GM12891 (cell line): ENCODE data around the gene STK10.

Source experiments
- DNase-seq: peaks from one replicate; pipeline ENCODE4 v3.0.0; 2011; ENCODE audit warnings: low spot score; ENCODE audit not compliant: insufficient read length
- FAIRE-seq: peaks from 2 replicates; lab custom pipeline; 2011; peaks lifted over from hg19 to GRCh38; lab: Jason Lieb, UNC
- PAX5 ChIP-seq: IDR thresholded peaks from 2 replicates; pipeline ENCODE4 v1.6.1; 2011; ENCODE audit warnings: low read length, moderate library complexity, mild to moderate bottlenecking; ENCODE audit not compliant: insufficient read depth, severe bottlenecking
- POLR2A ChIP-seq: IDR thresholded peaks from 2 replicates; pipeline ENCODE4 v1.6.1; 2011; ENCODE audit warnings: low read depth, low read length, control low read depth
- POLR2AphosphoS5 ChIP-seq: IDR thresholded peaks from 2 replicates; pipeline ENCODE4 v1.6.1; 2011; ENCODE audit warnings: low read depth, low read length, control low read depth
- POU2F2 ChIP-seq: IDR thresholded peaks from 2 replicates; pipeline ENCODE4 v1.6.1; 2011; ENCODE audit warnings: low read depth, mild to moderate bottlenecking, control low read depth, low read length, moderate library complexity
- SPI1 ChIP-seq: IDR thresholded peaks from 2 replicates; pipeline ENCODE4 v1.6.1; 2011; ENCODE audit warnings: low read depth, low read length, control low read depth
- TAF1 ChIP-seq: IDR thresholded peaks from 2 replicates; pipeline ENCODE4 v1.6.1; 2011; ENCODE audit warnings: low read depth, low read length, control low read depth

The STK10 gene

GRCh38 chr5:172064766-172065165, 123.3 kb downstream of the STK10 start:
- no peak for FAIRE-seq
- DNase-seq, result no peak
- TF ChIP-seq POU2F2 (no peak), SPI1 (no peak), POLR2A (no peak)

DNA sequence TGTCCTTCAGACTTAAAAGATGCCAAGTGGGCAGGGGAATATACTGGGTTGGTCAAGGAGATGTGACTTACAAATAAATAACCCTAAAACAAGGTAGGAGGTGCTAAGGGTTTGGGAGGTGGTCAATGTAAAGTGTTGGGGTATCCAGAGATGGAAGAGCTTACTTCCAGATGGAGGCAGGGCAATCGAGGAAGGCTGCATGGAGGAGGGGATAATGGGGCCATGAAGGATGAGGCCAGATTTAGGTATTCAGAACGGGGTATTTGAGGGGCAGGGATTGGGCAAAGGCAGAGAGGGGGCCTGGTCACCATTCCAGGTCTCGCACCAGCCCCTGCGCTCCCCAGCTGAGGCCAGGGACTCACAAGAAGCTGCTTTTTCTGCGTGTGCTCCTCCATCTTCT, 123.7 kb downstream of the STK10 start:
- TF ChIP-seq POLR2A (no peak), POU2F2 (no peak), POLR2AphosphoS5 (no peak), SPI1 (no peak), TAF1 (no peak), PAX5 (no peak)
- DNase-seq (no peak), FAIRE-seq (no peak)

GRCh38 chr5:172063463-172064235, 124.4 kb downstream of the STK10 start:
- TF ChIP-seq POLR2AphosphoS5 (no peak), PAX5 (no peak), POLR2A (no peak), TAF1 (no peak), POU2F2 (no peak), SPI1 (no peak)
- FAIRE-seq, result no peak

GRCh38 chr5:172059661-172060100, 128.3 kb downstream of the STK10 start:
- no peak for DNase-seq
- FAIRE-seq, result peak; percentile 55

More at GRCh38 chr5:172063463-172064235, 124.4 kb downstream of the STK10 start:
- DNase-seq, result no peak

DNA sequence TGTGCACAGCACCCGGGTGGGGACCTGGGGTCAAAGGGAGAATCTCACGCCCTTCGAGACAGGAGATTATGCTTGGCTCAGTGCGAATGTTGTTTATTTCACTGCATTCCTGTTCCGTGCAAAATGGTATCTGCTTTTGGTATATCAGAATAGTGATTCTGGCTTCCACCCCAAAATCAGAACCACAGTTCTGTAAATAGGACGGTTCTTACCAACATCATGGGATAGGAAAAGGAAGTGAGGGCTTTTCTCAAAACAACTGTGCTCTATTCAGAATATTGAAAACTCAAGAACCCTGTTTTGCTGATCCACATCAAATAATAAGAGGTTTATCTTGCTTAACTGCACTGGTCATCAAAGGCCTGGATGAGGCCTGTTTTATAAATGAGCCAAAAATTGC, 129.9 kb downstream of the STK10 start:
- DNase-seq, result no peak
- TF ChIP-seq POLR2AphosphoS5 (no peak), POLR2A (no peak), SPI1 (no peak), PAX5 (no peak), POU2F2 (no peak), TAF1 (no peak)
- FAIRE-seq, result no peak

More at GRCh38 chr5:172059661-172060100, 128.3 kb downstream of the STK10 start:
- TF ChIP-seq TAF1, result no peak
- no peak for TF ChIP-seq POLR2AphosphoS5
- TF ChIP-seq POLR2A, result no peak
- TF ChIP-seq POU2F2, result no peak
- no peak for TF ChIP-seq PAX5
- TF ChIP-seq SPI1, result no peak

- FAIRE-seq (no peak), DNase-seq (no peak)
- TF ChIP-seq TAF1 (no peak), SPI1 (no peak), POU2F2 (no peak), PAX5 (no peak)
Measured at GRCh38 chr5:172055996-172056395, 132.0 kb downstream of the STK10 start.

GRCh38 chr5:172055421-172055820, 132.6 kb downstream of the STK10 start:
- no peak for DNase-seq
- FAIRE-seq, result no peak
- TF ChIP-seq TAF1, result no peak
- TF ChIP-seq SPI1, result no peak
- TF ChIP-seq POLR2A, result no peak
- no peak for TF ChIP-seq POU2F2
- no peak for TF ChIP-seq POLR2AphosphoS5
- no peak for TF ChIP-seq PAX5

DNA sequence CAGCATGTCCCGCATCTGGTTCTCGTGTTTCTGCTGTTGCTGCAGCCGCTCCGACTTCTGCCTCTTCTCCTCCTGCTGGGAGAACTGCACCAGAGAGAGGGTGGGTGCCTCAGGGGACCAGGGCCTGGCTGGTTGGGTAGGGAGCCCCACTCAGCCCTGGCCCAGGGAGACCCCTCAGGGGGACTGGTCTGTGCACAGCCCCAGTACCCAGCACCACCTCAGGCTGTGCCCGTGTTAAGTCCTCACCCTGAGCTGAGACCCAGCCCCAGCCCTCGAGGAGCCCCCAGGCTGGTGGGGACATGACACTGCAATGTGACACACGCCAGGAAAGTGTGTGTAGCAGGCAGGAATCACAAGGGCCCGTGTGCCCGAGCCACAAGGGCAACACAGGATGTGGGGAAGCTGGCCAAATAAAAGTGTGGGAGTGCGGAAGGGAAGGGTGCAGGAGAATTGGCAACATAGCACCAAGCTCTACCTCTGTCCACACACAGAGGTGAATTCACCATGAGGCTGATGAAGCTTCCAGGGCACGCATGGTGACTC, 133.3 kb downstream of the STK10 start:
- FAIRE-seq (no peak), DNase-seq (no peak)
- TF ChIP-seq POLR2AphosphoS5, result no peak; the same call in 1 of the 2 replicates
- TF ChIP-seq POU2F2, result no peak
- TF ChIP-seq SPI1, result no peak
- TF ChIP-seq TAF1, result no peak
- no peak for TF ChIP-seq POLR2A
- TF ChIP-seq PAX5, result no peak

GRCh38 chr5:172052450-172053236, 135.4 kb downstream of the STK10 start:
- TF ChIP-seq TAF1, result no peak
- TF ChIP-seq SPI1, result no peak
- TF ChIP-seq PAX5, result no peak
- no peak for FAIRE-seq
- no peak for DNase-seq
